HEK293T (cell line): Measurements from ENCODE around the gene RAD51B.

ENCODE experiments used
- FOXK2 ChIP-seq: fragments of 450-650 bp; IDR thresholded peaks from 2 replicates; pipeline ENCODE4 v1.6.1; 2016; ENCODE audit warnings: mild to moderate bottlenecking
- FOXM1 ChIP-seq: fragments of 450-650 bp; IDR thresholded peaks from 2 replicates; pipeline ENCODE4 v1.6.1; 2017; ENCODE audit warnings: mild to moderate bottlenecking, borderline replicate concordance
- HDGF ChIP-seq: fragments of 450-650 bp; IDR thresholded peaks from 2 replicates; pipeline ENCODE4 v1.6.1; 2017; ENCODE audit warnings: antibody characterized with exemption, borderline replicate concordance

- no peak for TF ChIP-seq FOXM1
- TF ChIP-seq HDGF = no peak
- TF ChIP-seq FOXK2 = no peak
Measured at GRCh38 chr14:68650404-68650994, 830.9 kb downstream of the RAD51B start.
